GM21737 (cell line): ENCODE measurements around the gene FXR2.
"Not testable (repeated sequence)": the region's sequence is repeated elsewhere in the genome, so short reads cannot be mapped to it uniquely, and the experiment has no call there.

Source experiments
- ATAC-seq: cut with Tn5 transposase; IDR thresholded peaks from one replicate; pipeline ENCODE4 v1.9.1; 2021; ENCODE audit warnings: mild to moderate bottlenecking, moderate library complexity; ENCODE audit not compliant: unreplicated experiment

The FXR2 gene

GRCh38 chr17:7614425-7615264, at the start of gene FXR2:
Gene FXR2, minus strand, starts transcription at chr17:7614897. Its CDS starts 365 bp downstream, at chr17:7614532.
- ATAC-seq, result peak; percentile 85

GRCh38 chr17:7656958-7657609, 42.4 kb upstream of the FXR2 start:
- ATAC-seq, result no peak

- no peak for ATAC-seq
These were observed 40.8 kb upstream of the FXR2 start for GRCh38 chr17:7655541-7655840.

- ATAC-seq, result no peak
These were observed 40.3 kb upstream of the FXR2 start for GRCh38 chr17:7654832-7655540.

GRCh38 chr17:7652388-7653356, 38.0 kb upstream of the FXR2 start:
- no peak for ATAC-seq

GRCh38 chr17:7651665-7652387, 37.1 kb upstream of the FXR2 start:
- no peak for ATAC-seq

GRCh38 chr17:7651097-7651664, 36.5 kb upstream of the FXR2 start:
- ATAC-seq, result no peak

- ATAC-seq, result no peak
These were observed 35.9 kb upstream of the FXR2 start, which contains the start of gene ATP1B2 for GRCh38 chr17:7650509-7651096. Gene ATP1B2, plus strand, starts transcription at chr17:7650926. Its CDS starts 593 bp downstream, at chr17:7651519.

- no peak for ATAC-seq
These were observed 32.3 kb upstream of the FXR2 start for GRCh38 chr17:7647018-7647417.

GRCh38 chr17:7646457-7646856, 31.8 kb upstream of the FXR2 start:
- no peak for ATAC-seq

- ATAC-seq, result no peak
These were observed 30.1 kb upstream of the FXR2 start for GRCh38 chr17:7644775-7645174.

GRCh38 chr17:7641635-7642034, 26.9 kb upstream of the FXR2 start:
- not testable (repeated sequence) for ATAC-seq

- ATAC-seq, result no peak
These were observed 26.1 kb upstream of the FXR2 start for GRCh38 chr17:7640783-7641182.

GRCh38 chr17:7636163-7636562, 21.5 kb upstream of the FXR2 start:
- ATAC-seq, result no peak

- no peak for ATAC-seq
These were observed 19.7 kb upstream of the FXR2 start for GRCh38 chr17:7634384-7634783.

GRCh38 chr17:7633093-7633492, 18.4 kb upstream of the FXR2 start:
- no peak for ATAC-seq

GRCh38 chr17:7632492-7632894, 17.8 kb upstream of the FXR2 start:
- ATAC-seq, result no peak

GRCh38 chr17:7631398-7632380, 17.0 kb upstream of the FXR2 start:
- no peak for ATAC-seq
